Measurements from ENCODE around the gene OR13J1. TPM values are rescaled to one million over a fixed set of nuclear protein-coding genes. Genes with fewer than 3 reads are reported as not detected.

Gene OR13J1
- total RNA-seq, 4 donors from 2014 or later = not detected

DNA sequence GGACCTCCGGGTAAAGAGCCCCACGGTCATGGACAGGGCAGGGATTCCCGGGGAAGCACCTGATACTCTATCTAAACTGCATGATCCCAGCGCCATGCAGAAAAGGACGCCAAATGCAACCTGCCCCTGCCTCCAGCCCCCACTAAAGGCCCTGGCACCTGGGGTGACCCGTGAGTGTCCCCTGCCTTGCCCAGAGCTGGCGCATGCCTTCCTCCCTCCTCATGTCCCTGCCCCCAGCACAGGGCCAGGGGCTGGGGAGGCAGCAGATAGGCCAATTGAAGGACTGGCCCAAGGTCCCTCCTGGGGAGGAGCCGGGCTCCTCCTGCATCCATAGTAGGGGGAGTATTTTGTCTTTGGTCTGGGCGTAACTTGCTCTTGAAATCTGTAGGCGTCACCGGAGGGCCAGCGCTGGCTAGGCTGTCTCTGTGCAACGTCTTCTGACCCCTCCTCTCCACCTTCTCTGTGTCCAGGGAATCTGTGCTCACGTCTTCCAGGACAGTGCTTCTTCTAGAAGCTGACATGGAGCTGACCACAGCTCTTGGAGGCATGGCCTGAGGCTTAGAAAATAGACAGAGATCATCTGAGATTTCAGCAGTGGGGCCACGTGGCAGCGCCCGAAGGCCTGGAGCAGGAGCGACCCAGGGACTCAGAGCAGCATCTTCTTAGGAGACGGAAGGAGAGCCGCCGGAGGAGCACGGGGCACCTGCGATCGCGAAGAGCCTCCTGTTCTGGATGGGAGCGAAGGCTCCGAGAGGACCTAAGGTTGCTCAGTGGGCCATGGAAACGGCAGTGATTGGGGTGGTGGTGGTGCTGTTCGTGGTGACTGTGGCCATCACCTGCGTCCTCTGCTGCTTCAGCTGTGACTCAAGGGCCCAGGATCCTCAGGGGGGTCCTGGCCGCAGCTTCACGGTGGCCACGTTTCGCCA is 39.7 kb upstream of the OR13J1 start:
- Histone ChIP-seq H3K36me3 (no peaks in the 10 kb centered on the region), H3K9me3 (no peaks in the 10 kb centered on the region), H3K27ac (peak overlapping the region; percentile 94 to 95), H3K27me3 (no peaks in the 10 kb centered on the region), H3K4me3 (no peak overlapping the region), H3K4me1 (peaks cover 29 to 47% of the 10 kb centered on the region in 2 donors)
- no peak for DNase-seq
- TF ChIP-seq, protein P1, sequence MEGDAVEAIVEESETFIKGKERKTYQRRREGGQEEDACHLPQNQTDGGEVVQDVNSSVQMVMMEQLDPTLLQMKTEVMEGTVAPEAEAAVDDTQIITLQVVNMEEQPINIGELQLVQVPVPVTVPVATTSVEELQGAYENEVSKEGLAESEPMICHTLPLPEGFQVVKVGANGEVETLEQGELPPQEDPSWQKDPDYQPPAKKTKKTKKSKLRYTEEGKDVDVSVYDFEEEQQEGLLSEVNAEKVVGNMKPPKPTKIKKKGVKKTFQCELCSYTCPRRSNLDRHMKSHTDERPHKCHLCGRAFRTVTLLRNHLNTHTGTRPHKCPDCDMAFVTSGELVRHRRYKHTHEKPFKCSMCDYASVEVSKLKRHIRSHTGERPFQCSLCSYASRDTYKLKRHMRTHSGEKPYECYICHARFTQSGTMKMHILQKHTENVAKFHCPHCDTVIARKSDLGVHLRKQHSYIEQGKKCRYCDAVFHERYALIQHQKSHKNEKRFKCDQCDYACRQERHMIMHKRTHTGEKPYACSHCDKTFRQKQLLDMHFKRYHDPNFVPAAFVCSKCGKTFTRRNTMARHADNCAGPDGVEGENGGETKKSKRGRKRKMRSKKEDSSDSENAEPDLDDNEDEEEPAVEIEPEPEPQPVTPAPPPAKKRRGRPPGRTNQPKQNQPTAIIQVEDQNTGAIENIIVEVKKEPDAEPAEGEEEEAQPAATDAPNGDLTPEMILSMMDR (IDR thresholded peaks at IDR 0.05) = no peak
- TF ChIP-seq POLR2A (IDR thresholded peaks at IDR 0.05) = no peak
- intact Hi-C loops (cut with DNase I; ENCODE audit: low total_unique reads) = no loop called here

DNA sequence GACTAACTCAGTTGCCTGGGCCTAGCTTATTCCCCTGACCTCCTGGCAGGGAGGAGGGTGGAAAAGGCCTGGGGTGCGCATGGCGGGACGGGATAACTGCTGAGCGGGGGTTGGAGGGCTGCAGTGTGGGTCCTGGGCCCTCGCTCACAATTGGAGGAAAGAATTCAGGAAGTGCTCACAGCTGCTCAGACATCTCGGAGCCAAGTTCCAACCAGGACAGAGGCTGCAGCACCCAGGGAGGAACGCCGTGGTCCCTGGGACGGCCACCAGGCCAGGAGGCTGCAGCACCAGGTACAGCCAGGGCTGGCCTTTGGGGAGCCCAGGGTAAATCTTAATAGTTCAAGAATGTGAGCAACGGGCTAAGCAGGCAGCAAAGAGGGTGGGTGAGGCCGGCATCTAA is 39.1 kb upstream of the OR13J1 start, which contains the start of gene SPAAR:
TSS of gene SPAAR (plus strand) at position 217 of the 400 bp plus-strand sequence. CDS start 974 bp downstream, outside the sequence.
- H3K4me1 ChIP-seq = peaks cover 29 to 47% of the 10 kb centered on the region in 2 donors
- H3K36me3 ChIP-seq = no peaks in the 10 kb centered on the region
- TF ChIP-seq, protein P1 (IDR thresholded peaks at IDR 0.05) = no peak
- TF ChIP-seq POLR2A (IDR thresholded peaks at IDR 0.05) = no peak
- peak within 1 kb of the TSS; percentile 94 to 95 for H3K27ac ChIP-seq
- intact Hi-C loops (cut with DNase I; ENCODE audit: low total_unique reads) = no loop called here
- no peaks in the 10 kb centered on the region for H3K27me3 ChIP-seq
- DNase-seq = no peak
- no peak within 1 kb of the TSS for H3K4me3 ChIP-seq
- H3K9me3 ChIP-seq = no peaks in the 10 kb centered on the region

DNA sequence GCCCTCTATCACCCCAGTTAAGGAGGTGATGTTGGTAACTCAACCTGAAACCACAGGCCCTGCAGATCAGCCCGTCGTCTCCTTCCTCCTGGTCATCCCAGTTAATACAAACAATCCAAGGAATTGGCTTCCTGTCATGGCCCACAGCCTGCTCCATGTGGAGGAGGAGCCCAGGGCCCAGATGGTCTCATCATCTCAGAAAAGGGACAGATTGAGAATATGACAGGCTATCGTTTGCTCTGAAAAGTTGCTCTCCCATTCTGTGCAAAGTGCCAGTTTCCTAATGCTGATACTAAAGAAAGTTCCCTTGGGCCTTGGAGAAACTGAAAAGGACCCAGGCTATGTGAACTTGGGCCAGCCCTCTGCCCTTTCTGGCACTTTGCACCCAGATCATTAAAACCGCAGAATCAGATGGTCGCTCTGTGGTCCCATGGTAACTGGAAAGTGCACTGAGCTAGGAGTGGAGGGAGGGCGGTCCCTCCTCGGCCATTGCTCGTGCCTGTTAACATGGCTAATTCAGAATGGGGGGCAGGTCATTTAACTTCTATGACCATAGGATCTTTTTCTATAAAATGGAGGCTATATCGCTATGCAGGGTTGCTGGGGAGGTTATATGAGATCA is 38.4 kb upstream of the OR13J1 start:
- Histone ChIP-seq H3K4me1 (peaks cover 29 to 47% of the 10 kb centered on the region in 2 donors), H3K9me3 (no peaks in the 10 kb centered on the region), H3K4me3 (no peak overlapping the region), H3K27me3 (no peaks in the 10 kb centered on the region), H3K27ac (peak overlapping the region; percentile 94 to 95), H3K36me3 (no peaks in the 10 kb centered on the region)
- TF ChIP-seq, protein P1 (IDR thresholded peaks at IDR 0.05) = no peak
- TF ChIP-seq POLR2A (IDR thresholded peaks at IDR 0.05) = no peak
- peak; percentile 56 to 57 for DNase-seq
- intact Hi-C loops (cut with DNase I; ENCODE audit: low total_unique reads) = no loop called here

DNA sequence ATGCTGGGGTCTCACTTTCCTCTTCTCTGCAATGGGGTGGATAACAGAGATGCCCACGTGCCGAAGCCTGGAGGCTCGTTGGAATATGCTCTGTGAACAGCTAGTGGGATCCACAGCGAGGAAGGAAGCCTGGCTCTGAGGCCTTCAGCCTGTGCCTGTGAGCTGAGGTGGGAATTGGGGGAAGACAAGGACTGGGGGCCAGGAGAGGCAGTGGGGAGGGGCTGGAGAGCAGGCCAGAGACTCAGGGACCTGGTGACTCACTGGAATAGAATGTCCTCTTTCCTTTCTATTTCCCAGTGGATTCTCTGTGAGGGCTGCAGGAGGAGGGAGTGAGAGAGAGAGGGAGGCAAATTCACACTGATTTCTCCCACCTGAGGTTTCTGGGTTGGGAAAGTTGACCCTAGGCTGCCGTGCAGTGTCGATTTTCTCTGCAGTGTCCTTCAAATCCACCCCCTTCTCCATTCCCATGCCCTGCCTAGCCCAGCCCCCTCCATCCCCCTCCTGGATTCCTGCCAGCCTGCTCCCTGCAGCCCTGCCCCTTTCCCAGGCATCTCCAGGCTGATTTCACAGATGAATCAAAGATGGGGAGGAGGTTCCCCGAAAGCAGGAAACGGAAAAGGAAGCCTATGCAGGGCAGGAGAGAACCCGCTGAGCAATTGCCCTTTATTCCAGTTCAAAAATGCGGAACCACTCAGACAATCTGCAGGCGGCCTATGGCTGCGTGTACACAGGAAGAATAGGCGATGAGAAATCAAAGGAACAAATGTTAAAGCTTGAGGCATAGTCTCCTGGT is 37.7 kb upstream of the OR13J1 start:
- peak; percentile 84 to 88 for DNase-seq
- intact Hi-C loops (cut with DNase I; ENCODE audit: low total_unique reads) = no loop called here
- no peaks in the 10 kb centered on the region for H3K36me3 ChIP-seq
- peaks cover 29 to 47% of the 10 kb centered on the region in 2 donors for H3K4me1 ChIP-seq
- H3K9me3 ChIP-seq = no peaks in the 10 kb centered on the region
- H3K27ac ChIP-seq = peak overlapping the region; percentile 94 to 95
- H3K4me3 ChIP-seq = no peak overlapping the region
- no peaks in the 10 kb centered on the region for H3K27me3 ChIP-seq
- TF ChIP-seq POLR2A (IDR thresholded peaks at IDR 0.05) = no peak
- TF ChIP-seq, protein P1 (IDR thresholded peaks at IDR 0.05) = peak in 2 of 4 experiments; percentile 10 to 11
